GM12872 (cell line): ENCODE results near the gene ZNF710.

Experiments used
- CTCF ChIP-seq: IDR thresholded peaks from 3 replicates; pipeline ENCODE4 v1.5.1; 2011; ENCODE audit warnings: low read depth, mild to moderate bottlenecking, low read length, moderate library complexity; ENCODE audit not compliant: insufficient read depth

The ZNF710 gene

GRCh38 chr15:90058775-90059174 lies 57.7 kb downstream of the ZNF710 start:
- no peak for TF ChIP-seq CTCF

DNA sequence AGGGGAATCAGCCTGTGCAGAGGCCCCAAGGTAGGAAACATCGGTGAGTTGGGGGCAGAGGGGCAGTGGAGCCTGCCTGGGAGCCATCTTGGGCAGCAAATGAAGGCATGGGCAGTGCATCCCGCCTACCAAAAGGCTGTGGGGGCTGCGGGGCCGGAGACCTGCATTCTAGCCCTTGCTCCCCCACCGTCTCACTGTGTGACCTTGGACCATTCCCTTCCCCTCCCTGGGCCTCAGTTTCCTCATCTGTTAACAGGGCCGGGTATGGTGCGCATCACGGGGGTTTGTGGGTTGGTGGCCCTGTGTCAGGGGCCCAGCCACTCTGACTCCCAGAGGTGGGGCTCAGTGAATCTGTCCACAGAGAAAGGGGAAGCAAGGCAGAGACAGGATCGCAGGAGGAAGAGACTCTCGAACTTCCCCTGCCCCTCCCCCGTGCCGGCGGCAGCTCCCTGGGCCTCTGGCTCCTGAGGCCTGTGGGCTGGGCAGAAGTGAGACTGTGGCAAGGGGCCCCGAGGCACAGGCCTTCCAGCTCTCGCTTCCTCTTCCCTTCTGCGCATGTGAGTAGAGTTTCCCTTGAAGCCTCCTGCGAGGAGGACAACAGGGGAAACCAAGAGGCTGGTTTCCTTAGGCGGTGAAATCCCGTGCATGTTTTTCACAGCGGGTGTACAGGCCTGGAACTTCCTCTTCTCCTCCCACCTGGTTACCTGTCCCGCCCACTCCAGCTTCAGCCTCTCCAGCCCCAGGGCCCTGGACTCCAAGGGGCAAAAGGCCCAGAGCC lies 58.3 kb downstream of the ZNF710 start:
- TF ChIP-seq CTCF = no peak

GRCh38 chr15:90060797-90061196 lies 59.7 kb downstream of the ZNF710 start:
- TF ChIP-seq CTCF = no peak

DNA sequence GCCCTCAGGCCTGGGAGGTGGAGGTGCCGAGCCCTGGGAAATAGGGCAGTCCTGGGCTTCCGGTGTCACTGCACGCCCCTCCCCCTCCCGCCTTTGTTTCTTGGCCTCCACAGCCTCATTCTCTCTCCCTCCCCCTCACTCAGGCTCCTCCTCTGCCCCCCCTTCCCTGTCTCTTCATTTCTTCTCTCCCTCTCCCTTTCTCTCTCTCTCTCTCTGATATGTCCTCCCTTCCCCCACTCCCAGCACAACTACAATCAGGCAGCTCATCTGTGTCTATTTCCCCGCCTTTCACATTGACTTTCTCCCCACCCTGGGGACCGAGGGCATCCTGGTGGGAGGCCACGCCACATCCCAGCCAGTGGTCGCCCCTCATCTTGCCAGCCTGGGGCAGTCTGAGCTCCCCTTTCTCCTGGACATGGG lies 60.9 kb downstream of the ZNF710 start:
- TF ChIP-seq CTCF = no peak

DNA sequence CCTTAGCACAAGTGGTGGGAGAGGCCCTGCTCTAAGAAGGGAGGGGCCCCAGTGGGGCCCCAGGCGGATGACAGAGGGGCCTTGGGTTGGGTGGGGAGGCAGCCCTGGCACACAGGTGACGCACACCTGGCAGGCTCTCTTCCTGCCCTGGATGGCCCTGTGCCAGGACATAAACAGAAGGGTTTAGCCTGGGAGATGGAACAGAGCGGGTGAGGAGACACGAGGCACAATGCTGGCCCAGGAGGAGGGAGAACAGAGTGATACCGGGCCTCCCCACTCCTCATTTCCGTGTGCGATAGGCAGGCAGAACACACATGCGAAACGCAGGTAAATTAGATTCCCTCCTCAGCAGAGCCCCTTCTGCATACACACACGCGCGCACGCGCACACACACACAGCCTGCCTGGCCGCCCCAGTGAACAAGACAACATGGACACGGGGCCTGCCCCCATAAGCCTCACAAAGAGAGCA lies 61.4 kb downstream of the ZNF710 start:
- TF ChIP-seq CTCF = no peak

GRCh38 chr15:90062973-90063769 lies 62.0 kb downstream of the ZNF710 start:
- TF ChIP-seq CTCF = no peak

- TF ChIP-seq CTCF = no peak
Measured at GRCh38 chr15:90063770-90064247, 62.7 kb downstream of the ZNF710 start.
